Nephron progenitor cell (in vitro differentiated cells): ENCODE measurements around the gene OPN1SW.

Experiments
- DNase-seq: peaks from one replicate; pipeline ENCODE4 v3.0.0; 2021
- H3K27ac Mint-ChIP-seq: 2 replicates; pipeline ENCODE4 v1.8.0; 2021; ENCODE audit warnings: mild to moderate bottlenecking, moderate library complexity, mixed read lengths
- H3K27me3 Mint-ChIP-seq: 2 replicates; pipeline ENCODE4 v1.8.0; 2021; ENCODE audit warnings: mild to moderate bottlenecking, low read depth, mixed read lengths; ENCODE audit not compliant: poor library complexity
- H3K36me3 Mint-ChIP-seq: 2 replicates; pipeline ENCODE4 v1.8.0; 2021; ENCODE audit warnings: low read depth, mixed read lengths
- H3K4me1 Mint-ChIP-seq: 2 replicates; pipeline ENCODE4 v1.8.0; 2021; ENCODE audit warnings: mixed read lengths
- H3K4me3 Mint-ChIP-seq: 2 replicates; pipeline ENCODE4 v1.8.0; 2021; ENCODE audit warnings: mild to moderate bottlenecking, moderate library complexity, mixed read lengths
- H3K9me3 Mint-ChIP-seq: 2 replicates; pipeline ENCODE4 v1.8.0; 2021; ENCODE audit warnings: mild to moderate bottlenecking, moderate library complexity, mixed read lengths
- TF ChIP-seq, protein P1 (sequence below): fragments of 200-600 bp; sonication (generic); IDR thresholded peaks from 2 replicates; pipeline ENCODE4 v1.5.0; 2021; ENCODE audit warnings: antibody characterized with exemption

Gene OPN1SW

DNA sequence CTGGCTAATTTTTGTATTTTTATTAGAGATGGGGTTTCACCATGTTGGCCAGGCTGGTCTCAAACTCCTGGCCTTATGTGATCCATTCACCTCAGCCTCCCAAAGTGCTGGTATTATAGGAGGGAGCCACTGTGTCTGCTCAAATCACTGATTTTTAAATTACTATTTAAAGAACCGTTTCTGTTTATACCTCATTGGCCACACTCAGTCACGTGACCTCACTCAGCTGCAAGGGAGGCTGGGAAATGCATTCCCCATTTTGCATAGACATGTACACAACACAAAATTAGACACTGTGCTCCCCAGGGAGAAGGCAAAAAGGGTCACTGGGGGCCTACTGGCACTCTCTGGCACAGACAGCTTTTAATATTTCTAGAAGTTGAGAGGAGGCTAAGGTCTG is 50.1 kb downstream of the OPN1SW start:
- H3K4me3 Mint-ChIP-seq, result no peak overlapping the region
- H3K36me3 Mint-ChIP-seq, result no peaks in the 10 kb centered on the region
- H3K27ac Mint-ChIP-seq, result no peak overlapping the region
- no peaks in the 10 kb centered on the region for H3K4me1 Mint-ChIP-seq
- no peak for DNase-seq
- H3K27me3 Mint-ChIP-seq, result peaks cover 50% of the 10 kb centered on the region
- TF ChIP-seq, protein P1, sequence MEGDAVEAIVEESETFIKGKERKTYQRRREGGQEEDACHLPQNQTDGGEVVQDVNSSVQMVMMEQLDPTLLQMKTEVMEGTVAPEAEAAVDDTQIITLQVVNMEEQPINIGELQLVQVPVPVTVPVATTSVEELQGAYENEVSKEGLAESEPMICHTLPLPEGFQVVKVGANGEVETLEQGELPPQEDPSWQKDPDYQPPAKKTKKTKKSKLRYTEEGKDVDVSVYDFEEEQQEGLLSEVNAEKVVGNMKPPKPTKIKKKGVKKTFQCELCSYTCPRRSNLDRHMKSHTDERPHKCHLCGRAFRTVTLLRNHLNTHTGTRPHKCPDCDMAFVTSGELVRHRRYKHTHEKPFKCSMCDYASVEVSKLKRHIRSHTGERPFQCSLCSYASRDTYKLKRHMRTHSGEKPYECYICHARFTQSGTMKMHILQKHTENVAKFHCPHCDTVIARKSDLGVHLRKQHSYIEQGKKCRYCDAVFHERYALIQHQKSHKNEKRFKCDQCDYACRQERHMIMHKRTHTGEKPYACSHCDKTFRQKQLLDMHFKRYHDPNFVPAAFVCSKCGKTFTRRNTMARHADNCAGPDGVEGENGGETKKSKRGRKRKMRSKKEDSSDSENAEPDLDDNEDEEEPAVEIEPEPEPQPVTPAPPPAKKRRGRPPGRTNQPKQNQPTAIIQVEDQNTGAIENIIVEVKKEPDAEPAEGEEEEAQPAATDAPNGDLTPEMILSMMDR, result no peak
- H3K9me3 Mint-ChIP-seq, result no peaks in the 10 kb centered on the region

DNA sequence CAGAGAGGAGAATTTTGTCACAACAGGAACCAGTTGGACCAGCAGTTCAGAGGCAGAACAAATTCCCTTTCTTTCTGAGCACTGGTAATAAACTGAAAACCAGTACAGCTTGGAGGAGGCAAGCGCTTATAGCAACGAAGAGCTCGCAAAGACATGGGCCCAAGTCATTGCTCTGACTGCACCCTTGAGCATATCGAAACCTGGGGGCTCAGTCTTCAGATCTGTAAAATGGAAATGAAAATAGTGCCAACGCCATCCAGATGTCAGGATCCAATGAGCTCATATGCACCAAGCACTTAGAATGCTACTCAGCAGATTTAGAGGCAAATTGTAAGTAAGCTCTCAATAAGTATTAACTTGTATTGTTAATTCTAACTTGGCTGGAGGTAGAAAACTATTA is 50.9 kb downstream of the OPN1SW start:
- Mint-ChIP-seq H3K4me1 (no peaks in the 10 kb centered on the region), H3K27ac (no peak overlapping the region), H3K4me3 (no peak overlapping the region), H3K36me3 (no peaks in the 10 kb centered on the region), H3K9me3 (no peaks in the 10 kb centered on the region), H3K27me3 (peaks cover 50% of the 10 kb centered on the region)
- TF ChIP-seq, protein P1, result no peak
- DNase-seq, result no peak
